OCI-LY7 (cell line): ENCODE measurements around the gene PDE5A.

Source experiments
- EZH2phosphoT487 ChIP-seq: fragments of 200-600 bp; sonication (generic); IDR thresholded peaks from 2 replicates; pipeline ENCODE4 v1.6.1; 2018; ENCODE audit warnings: low read depth, borderline replicate concordance, mild to moderate bottlenecking, mixed run types, antibody characterized with exemption, low read length, moderate library complexity, mixed read lengths
- TF ChIP-seq, protein P1 (sequence below): fragments of 200-600 bp; sonication (generic); conservative IDR thresholded peaks from 2 replicates; pipeline ENCODE4 v1.5.1; 2014; ENCODE audit warnings: mild to moderate bottlenecking, antibody characterized with exemption, low read length, moderate library complexity, mixed read lengths

GRCh38 chr4:119478446-119479179 is 150.0 kb downstream of the PDE5A start:
- TF ChIP-seq, protein P1, sequence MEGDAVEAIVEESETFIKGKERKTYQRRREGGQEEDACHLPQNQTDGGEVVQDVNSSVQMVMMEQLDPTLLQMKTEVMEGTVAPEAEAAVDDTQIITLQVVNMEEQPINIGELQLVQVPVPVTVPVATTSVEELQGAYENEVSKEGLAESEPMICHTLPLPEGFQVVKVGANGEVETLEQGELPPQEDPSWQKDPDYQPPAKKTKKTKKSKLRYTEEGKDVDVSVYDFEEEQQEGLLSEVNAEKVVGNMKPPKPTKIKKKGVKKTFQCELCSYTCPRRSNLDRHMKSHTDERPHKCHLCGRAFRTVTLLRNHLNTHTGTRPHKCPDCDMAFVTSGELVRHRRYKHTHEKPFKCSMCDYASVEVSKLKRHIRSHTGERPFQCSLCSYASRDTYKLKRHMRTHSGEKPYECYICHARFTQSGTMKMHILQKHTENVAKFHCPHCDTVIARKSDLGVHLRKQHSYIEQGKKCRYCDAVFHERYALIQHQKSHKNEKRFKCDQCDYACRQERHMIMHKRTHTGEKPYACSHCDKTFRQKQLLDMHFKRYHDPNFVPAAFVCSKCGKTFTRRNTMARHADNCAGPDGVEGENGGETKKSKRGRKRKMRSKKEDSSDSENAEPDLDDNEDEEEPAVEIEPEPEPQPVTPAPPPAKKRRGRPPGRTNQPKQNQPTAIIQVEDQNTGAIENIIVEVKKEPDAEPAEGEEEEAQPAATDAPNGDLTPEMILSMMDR, result no peak
- TF ChIP-seq EZH2phosphoT487, result no peak
